ENCODE data around the gene KLHDC7B.

DNA sequence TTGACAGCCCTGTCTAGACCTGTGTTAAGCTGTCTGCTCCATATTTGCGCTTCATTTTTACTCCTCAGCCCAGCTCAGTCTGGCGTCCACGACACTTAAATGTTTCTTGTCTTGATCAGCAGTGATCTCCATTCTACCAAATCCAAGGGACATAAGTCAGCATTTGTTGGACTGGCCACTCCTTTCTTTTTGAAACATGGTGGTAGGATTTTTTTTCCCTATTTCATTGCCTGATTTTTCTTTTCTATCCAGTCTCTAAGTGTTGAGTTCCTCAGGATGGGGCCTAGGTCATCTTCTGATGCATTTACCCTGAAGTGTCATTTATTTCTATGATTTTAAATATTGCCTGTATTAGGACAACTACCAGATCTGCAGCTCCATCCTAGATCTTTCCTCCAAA, 36.8 kb upstream of the KLHDC7B start:
- TF ChIP-seq, protein P1, sequence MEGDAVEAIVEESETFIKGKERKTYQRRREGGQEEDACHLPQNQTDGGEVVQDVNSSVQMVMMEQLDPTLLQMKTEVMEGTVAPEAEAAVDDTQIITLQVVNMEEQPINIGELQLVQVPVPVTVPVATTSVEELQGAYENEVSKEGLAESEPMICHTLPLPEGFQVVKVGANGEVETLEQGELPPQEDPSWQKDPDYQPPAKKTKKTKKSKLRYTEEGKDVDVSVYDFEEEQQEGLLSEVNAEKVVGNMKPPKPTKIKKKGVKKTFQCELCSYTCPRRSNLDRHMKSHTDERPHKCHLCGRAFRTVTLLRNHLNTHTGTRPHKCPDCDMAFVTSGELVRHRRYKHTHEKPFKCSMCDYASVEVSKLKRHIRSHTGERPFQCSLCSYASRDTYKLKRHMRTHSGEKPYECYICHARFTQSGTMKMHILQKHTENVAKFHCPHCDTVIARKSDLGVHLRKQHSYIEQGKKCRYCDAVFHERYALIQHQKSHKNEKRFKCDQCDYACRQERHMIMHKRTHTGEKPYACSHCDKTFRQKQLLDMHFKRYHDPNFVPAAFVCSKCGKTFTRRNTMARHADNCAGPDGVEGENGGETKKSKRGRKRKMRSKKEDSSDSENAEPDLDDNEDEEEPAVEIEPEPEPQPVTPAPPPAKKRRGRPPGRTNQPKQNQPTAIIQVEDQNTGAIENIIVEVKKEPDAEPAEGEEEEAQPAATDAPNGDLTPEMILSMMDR (IDR thresholded peaks at IDR 0.05; ENCODE audit: low read depth, low read length) = no peak
- no peak for TF ChIP-seq EZH2phosphoT487 (IDR thresholded peaks at IDR 0.05; ENCODE audit: low read depth)

All from OCI-LY3 (cell line).